Transverse colon (tissue), 4 donors: ENCODE data around the gene NR2F6. TPM values are rescaled to one million over a fixed set of nuclear protein-coding genes. Genes with fewer than 3 reads are reported as not detected.
A peak's percentile ranks its signal among the peaks of the same experiment; 100 is the strongest.

Source experiments
- DNase-seq: peaks from one replicate; pipeline ENCODE4 v3.0.0-alpha.2; 2019
- H3K27ac ChIP-seq, 4 donors: fragments of 200-600 bp; sonication (generic); 2 replicates each; pipeline ENCODE4 v1.5.1; 2016 to 2018; ENCODE audit warnings: inconsistent platforms in 4 of 4
- H3K27me3 ChIP-seq: fragments of 200-600 bp; sonication (generic); 2 replicates; pipeline ENCODE4 v1.5.1; 2017; ENCODE audit warnings: inconsistent platforms
- H3K36me3 ChIP-seq, 4 donors: fragments of 200-600 bp; sonication (generic); 2 replicates each; pipeline ENCODE4 v1.5.1; 2017 to 2019; ENCODE audit warnings: inconsistent platforms in 4 of 4
- H3K4me1 ChIP-seq, 4 donors: fragments of 200-600 bp; sonication (generic); 2 replicates each; pipeline ENCODE4 v1.5.1; 2017 to 2020; ENCODE audit warnings: inconsistent platforms in 4 of 4
- H3K4me3 ChIP-seq, 4 donors: fragments of 200-600 bp; sonication (generic); 1 replicate in 1 of 4; 2 replicates in 3 of 4; pipeline versions ENCODE4 v1.5.1 to v1.6.1; 2017 to 2019; ENCODE audit warnings: inconsistent platforms in 4 of 4
- H3K9me3 ChIP-seq, 2 donors: fragments of 200-600 bp; sonication (generic); 2 replicates each; pipeline ENCODE4 v1.5.1; 2017 to 2019; ENCODE audit warnings: inconsistent platforms in 2 of 2
- CTCF ChIP-seq, 5 experiments: fragments of 200-600 bp in 3 of 5; fragments of 450-650 bp in 2 of 5; sonication (generic) in 3 of 5; IDR thresholded peaks; 1 replicate in 2 of 5; 2 replicates in 3 of 5; pipeline ENCODE4 v1.5.1; 2016 to 2017; ENCODE audit warnings: antibody characterized with exemption in 5 of 5, inconsistent platforms in 3 of 5, mild to moderate bottlenecking in 2 of 5, moderate library complexity in 1 of 5
- EP300 ChIP-seq: sonication (generic); formaldehyde crosslinking; IDR thresholded peaks from one replicate; pipeline ENCODE4 v1.6.1; 2017; ENCODE audit warnings: antibody characterized with exemption, low read depth
- POLR2A ChIP-seq: fragments of 450-650 bp; IDR thresholded peaks from one replicate; pipeline ENCODE4 v1.6.1; 2016; ENCODE audit warnings: antibody characterized with exemption, mild to moderate bottlenecking, moderate library complexity
- POLR2AphosphoS5 ChIP-seq, 3 donors: sonication (generic); formaldehyde crosslinking; IDR thresholded peaks; one replicate each; pipeline ENCODE4 v1.6.1; 2016; ENCODE audit warnings: antibody characterized with exemption in 3 of 3
- WGBS, 2 donors: methylation state at CpG; one replicate each; pipeline ENCODE4 v1.1.5; 2018; ENCODE audit warnings: low coverage in 1 of 2; 5-methylcytosine and 5-hydroxymethylcytosine counted together
- in situ Hi-C, 4 donors: fragments of 200-750 bp; cut with MboI; loops; one replicate each; pipeline versions ENCODE4 v1.15.0 to v1.15.1; 2017; ENCODE audit warnings: low sequenced_read_pairs in 3 of 4, low pct_ligation_motif_present in 1 of 4, low pct_unique_long_range_greater_than_20kb in 1 of 4
- intact Hi-C: fragments of 100-400 bp; cut with DNase I; formaldehyde crosslinking; loops from one replicate; pipeline ENCODE4 v1.15.1; 2023; ENCODE audit warnings: low total_unique reads
- total RNA-seq, 4 donors: library from RNA; depleted of rRNA; stranded (reverse); fragments of >200 nt; gene quantifications; one replicate each; pipeline ENCODE4 v1.1.0, GENCODE V29; 2016

The NR2F6 gene
- total RNA-seq, 4 donors from 2014 or later, result 156 to 362 (median 206) TPM

- H3K4me3 ChIP-seq, result no peak overlapping the region
- DNase-seq, result no peak
- H3K27ac ChIP-seq, result peak overlapping the region; percentile 72 to 86 (median 84)
- H3K9me3 ChIP-seq, result no peaks in the 10 kb centered on the region
- 72% methylated on average over 12 of the region's 12 CpGs; no CpG with 5 or more reads in 1 of the 2 donors for WGBS, 2 donors
- TF ChIP-seq POLR2A, result no peak
- TF ChIP-seq CTCF (IDR thresholded peaks at IDR 0.05), result no peak
- peaks cover 0 to 12% (median 3%) of the 10 kb centered on the region in 4 donors for H3K36me3 ChIP-seq
- H3K4me1 ChIP-seq, result peaks cover 8 to 18% (median 12%) of the 10 kb centered on the region in 4 donors
- intact Hi-C loops, result no loop called here
- H3K27me3 ChIP-seq, result no peaks in the 10 kb centered on the region
- in situ Hi-C loops, result no loop called here
These were observed 20.9 kb upstream of the NR2F6 start for GRCh38 chr19:17266589-17266974.

GRCh38 chr19:17266026-17266425 is 20.3 kb upstream of the NR2F6 start:
- no peak for TF ChIP-seq POLR2A
- TF ChIP-seq CTCF (IDR thresholded peaks at IDR 0.05), result no peak
- no peak for TF ChIP-seq EP300
- no peak for TF ChIP-seq POLR2AphosphoS5 (IDR thresholded peaks at IDR 0.05)
- peak overlapping the region in 3 of 4 donors; percentile 72 to 86 (median 86) for H3K27ac ChIP-seq

GRCh38 chr19:17264641-17264979 is 18.9 kb upstream of the NR2F6 start, which contains the start of gene USHBP1:
TSS of gene USHBP1 (minus strand) at chr19:17264745. CDS start at chr19:17264299, 446 bp downstream.
- H3K27ac ChIP-seq, result peak within 1 kb of the TSS in 3 of 4 donors; percentile 28 to 41 (median 30)

More at GRCh38 chr19:17266026-17266425, 20.3 kb upstream of the NR2F6 start:
- Histone ChIP-seq H3K27me3 (no peaks in the 10 kb centered on the region), H3K9me3 (no peaks in the 10 kb centered on the region), H3K36me3 (peaks cover 0 to 8% (median 2%) of the 10 kb centered on the region in 4 donors), H3K4me1 (peaks cover 8 to 18% (median 12%) of the 10 kb centered on the region in 4 donors), H3K4me3 (no peak overlapping the region)
- no peak for DNase-seq
- WGBS, 2 donors, result 86 to 90% methylated on average over 7 of the region's 7 CpGs
- intact Hi-C loops (no loop called here), in situ Hi-C loops (no loop called here)

More at GRCh38 chr19:17264641-17264979, 18.9 kb upstream of the NR2F6 start, which contains the start of gene USHBP1:
- in situ Hi-C loops (no loop called here), intact Hi-C loops (no loop called here)
- DNase-seq, result no peak
- WGBS, 2 donors, result 55% methylated on average over 5 of the region's 5 CpGs; no CpG with 5 or more reads in 1 of the 2 donors
- Histone ChIP-seq H3K36me3 (peaks cover 0 to 7% (median 0%) of the 10 kb centered on the region in 4 donors), H3K4me3 (no peak within 1 kb of the TSS), H3K4me1 (peaks cover 8 to 18% (median 12%) of the 10 kb centered on the region in 4 donors), H3K9me3 (no peaks in the 10 kb centered on the region), H3K27me3 (no peaks in the 10 kb centered on the region)
- TF ChIP-seq EP300, result no peak
- TF ChIP-seq CTCF (IDR thresholded peaks at IDR 0.05), result no peak
- no peak for TF ChIP-seq POLR2A
- TF ChIP-seq POLR2AphosphoS5 (IDR thresholded peaks at IDR 0.05), result no peak
